Mammary epithelial cell (primary cell): ENCODE data around the gene TNFRSF13B.

Source experiments
- EZH2 ChIP-seq: IDR thresholded peaks from 2 replicates; pipeline ENCODE4 v1.6.1; 2012; ENCODE audit warnings: low read length, inconsistent platforms, borderline replicate concordance
- TF ChIP-seq, protein P1 (sequence below), 2 donors: IDR thresholded peaks in 1 of 2; conservative IDR thresholded peaks in 1 of 2; 2 replicates each; pipeline ENCODE4 v1.5.1; 2011 to 2012; ENCODE audit warnings: inconsistent platforms in 2 of 2, low read length in 2 of 2, mild to moderate bottlenecking in 2 of 2, control low read depth in 1 of 2, low read depth in 1 of 2; ENCODE audit not compliant: insufficient read depth in 1 of 2; ENCODE audit errors: extremely low read depth in 1 of 2

GRCh38 chr17:16952401-16952800 is 19.5 kb downstream of the TNFRSF13B start:
- TF ChIP-seq, protein P1, sequence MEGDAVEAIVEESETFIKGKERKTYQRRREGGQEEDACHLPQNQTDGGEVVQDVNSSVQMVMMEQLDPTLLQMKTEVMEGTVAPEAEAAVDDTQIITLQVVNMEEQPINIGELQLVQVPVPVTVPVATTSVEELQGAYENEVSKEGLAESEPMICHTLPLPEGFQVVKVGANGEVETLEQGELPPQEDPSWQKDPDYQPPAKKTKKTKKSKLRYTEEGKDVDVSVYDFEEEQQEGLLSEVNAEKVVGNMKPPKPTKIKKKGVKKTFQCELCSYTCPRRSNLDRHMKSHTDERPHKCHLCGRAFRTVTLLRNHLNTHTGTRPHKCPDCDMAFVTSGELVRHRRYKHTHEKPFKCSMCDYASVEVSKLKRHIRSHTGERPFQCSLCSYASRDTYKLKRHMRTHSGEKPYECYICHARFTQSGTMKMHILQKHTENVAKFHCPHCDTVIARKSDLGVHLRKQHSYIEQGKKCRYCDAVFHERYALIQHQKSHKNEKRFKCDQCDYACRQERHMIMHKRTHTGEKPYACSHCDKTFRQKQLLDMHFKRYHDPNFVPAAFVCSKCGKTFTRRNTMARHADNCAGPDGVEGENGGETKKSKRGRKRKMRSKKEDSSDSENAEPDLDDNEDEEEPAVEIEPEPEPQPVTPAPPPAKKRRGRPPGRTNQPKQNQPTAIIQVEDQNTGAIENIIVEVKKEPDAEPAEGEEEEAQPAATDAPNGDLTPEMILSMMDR (conservative IDR thresholded peaks at IDR 0.05 in 1 of 2, IDR thresholded peaks at IDR 0.05 in 1 of 2; ENCODE audit: extremely low read depth in 1 of 2, insufficient read depth in 1 of 2, low read depth in 1 of 2, low read length in 2 of 2): no peak
- TF ChIP-seq EZH2: no peak
